ENCODE data around the gene GBX1. TPM values are rescaled to one million over a fixed set of nuclear protein-coding genes. Genes with fewer than 3 reads are reported as not detected.

The GBX1 gene
- total RNA-seq, 4 donors from 2014 or later: 2.4 TPM; not detected in 3

DNA sequence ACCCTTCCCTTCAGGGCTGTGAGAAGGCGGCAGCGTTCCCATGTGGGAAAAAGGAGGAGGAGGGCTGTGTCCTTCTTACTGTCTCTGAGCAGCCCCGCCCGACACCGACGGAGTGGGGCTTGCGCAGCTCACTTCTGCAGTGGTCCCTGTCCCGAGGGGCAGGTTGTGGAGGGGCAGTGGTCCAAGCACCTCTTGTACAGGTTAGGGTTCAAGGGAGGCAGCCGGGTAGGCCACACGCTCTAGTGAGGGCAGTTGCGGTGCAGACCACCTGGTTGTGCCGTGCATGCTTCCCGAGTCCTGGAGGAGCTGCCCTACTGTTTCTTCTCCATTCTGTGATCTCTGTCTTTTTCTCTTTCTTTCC is 48.5 kb downstream of the GBX1 start:
- 95 to 96% methylated on average over 13 of the region's 13 CpGs for WGBS, 2 donors
- intact Hi-C loops (cut with DNase I; ENCODE audit: low total_unique reads): loop anchor here (10.0 kb wide), 1 partner anchor 224 kb away; no protein-coding TSS in a partner anchor
- TF ChIP-seq, protein P1, sequence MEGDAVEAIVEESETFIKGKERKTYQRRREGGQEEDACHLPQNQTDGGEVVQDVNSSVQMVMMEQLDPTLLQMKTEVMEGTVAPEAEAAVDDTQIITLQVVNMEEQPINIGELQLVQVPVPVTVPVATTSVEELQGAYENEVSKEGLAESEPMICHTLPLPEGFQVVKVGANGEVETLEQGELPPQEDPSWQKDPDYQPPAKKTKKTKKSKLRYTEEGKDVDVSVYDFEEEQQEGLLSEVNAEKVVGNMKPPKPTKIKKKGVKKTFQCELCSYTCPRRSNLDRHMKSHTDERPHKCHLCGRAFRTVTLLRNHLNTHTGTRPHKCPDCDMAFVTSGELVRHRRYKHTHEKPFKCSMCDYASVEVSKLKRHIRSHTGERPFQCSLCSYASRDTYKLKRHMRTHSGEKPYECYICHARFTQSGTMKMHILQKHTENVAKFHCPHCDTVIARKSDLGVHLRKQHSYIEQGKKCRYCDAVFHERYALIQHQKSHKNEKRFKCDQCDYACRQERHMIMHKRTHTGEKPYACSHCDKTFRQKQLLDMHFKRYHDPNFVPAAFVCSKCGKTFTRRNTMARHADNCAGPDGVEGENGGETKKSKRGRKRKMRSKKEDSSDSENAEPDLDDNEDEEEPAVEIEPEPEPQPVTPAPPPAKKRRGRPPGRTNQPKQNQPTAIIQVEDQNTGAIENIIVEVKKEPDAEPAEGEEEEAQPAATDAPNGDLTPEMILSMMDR (IDR thresholded peaks at IDR 0.05): no peak
- TF ChIP-seq POLR2A (IDR thresholded peaks at IDR 0.05): no peak
- DNase-seq (ENCODE audit: low spot score in 2 of 2): no peak
- no peak overlapping the region for H3K4me3 ChIP-seq (ENCODE audit: low read depth, poor library complexity, severe bottlenecking)

DNA sequence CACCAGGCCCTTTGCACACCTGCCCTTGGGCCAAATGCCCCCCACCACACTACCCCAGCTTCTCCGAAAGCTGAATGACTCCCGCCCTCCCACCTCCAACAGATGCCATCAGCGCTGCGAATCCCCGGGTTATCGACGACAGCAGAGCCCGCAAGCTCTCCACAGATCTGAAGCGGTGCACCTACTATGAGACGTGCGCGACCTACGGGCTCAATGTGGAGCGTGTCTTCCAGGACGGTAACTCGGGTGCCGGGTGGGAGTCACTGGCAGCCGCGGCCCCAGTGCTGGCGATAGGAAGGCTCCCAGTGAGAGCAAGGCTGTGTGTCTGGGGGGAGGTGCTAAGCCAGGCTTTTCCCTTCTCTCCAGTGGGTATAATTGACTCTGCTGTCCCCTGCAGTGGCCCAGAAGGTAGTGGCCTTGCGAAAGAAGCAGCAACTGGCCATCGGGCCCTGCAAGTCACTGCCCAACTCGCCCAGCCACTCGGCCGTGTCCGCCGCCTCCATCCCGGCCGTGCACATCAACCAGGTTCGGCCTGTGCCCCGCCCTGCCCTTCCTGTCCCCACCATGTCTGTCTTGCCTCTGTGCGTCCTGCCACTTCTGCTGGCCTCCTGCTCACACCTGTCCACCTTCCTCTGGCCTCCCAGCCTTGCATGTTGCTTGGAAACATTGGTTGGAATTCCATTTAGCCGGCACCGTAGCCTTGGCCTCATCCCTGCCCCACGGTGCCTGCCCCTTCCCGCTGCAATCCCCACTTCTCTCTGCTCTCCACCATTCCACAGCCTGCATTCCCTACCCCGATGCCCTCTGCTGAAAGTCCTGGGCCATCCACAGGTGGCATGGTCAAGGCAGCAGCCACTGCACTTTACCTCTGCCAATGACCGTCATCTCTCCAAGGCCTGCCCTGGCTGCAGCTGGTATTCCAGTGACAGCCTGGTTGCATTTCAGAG is 49.1 kb downstream of the GBX1 start:
- no peak for DNase-seq (ENCODE audit: low spot score in 2 of 2)
- intact Hi-C loops (cut with DNase I; ENCODE audit: low total_unique reads): loop anchor here (10.0 kb wide), 1 partner anchor 224 kb away; no protein-coding TSS in a partner anchor
- WGBS, 2 donors: 92 to 94% methylated on average over 38 of the region's 38 CpGs
- TF ChIP-seq, protein P1 (IDR thresholded peaks at IDR 0.05): no peak
- TF ChIP-seq POLR2A (IDR thresholded peaks at IDR 0.05): no peak
- H3K4me3 ChIP-seq (ENCODE audit: low read depth, poor library complexity, severe bottlenecking): no peak overlapping the region

DNA sequence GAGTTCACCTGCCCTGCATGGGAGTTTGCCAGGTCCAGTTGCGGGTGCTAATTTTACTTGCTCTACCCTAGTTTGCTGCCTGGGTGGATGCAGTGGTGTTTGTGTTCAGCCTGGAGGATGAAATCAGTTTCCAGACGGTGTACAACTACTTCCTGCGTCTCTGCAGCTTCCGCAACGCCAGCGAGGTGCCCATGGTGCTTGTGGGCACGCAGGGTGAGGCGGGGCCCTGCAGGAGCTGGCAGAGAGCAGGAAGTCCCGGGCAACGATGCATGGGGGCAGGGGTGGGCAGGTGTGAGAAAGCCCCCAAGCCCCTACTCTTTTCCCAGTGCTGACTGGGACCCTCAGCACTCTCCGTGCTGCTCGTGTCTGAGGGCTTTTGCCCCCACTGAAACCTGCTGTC is 49.9 kb downstream of the GBX1 start:
- H3K4me3 ChIP-seq (ENCODE audit: low read depth, poor library complexity, severe bottlenecking): no peak overlapping the region
- no peak for DNase-seq (ENCODE audit: low spot score in 2 of 2)
- no peak for TF ChIP-seq POLR2A (IDR thresholded peaks at IDR 0.05)
- TF ChIP-seq, protein P1 (IDR thresholded peaks at IDR 0.05): no peak
- intact Hi-C loops (cut with DNase I; ENCODE audit: low total_unique reads): loop anchor here (10.0 kb wide), 1 partner anchor 223 kb away; no protein-coding TSS in a partner anchor
- 45 to 66% methylated on average over 11 to 12 of the region's 12 CpGs for WGBS, 2 donors

DNA sequence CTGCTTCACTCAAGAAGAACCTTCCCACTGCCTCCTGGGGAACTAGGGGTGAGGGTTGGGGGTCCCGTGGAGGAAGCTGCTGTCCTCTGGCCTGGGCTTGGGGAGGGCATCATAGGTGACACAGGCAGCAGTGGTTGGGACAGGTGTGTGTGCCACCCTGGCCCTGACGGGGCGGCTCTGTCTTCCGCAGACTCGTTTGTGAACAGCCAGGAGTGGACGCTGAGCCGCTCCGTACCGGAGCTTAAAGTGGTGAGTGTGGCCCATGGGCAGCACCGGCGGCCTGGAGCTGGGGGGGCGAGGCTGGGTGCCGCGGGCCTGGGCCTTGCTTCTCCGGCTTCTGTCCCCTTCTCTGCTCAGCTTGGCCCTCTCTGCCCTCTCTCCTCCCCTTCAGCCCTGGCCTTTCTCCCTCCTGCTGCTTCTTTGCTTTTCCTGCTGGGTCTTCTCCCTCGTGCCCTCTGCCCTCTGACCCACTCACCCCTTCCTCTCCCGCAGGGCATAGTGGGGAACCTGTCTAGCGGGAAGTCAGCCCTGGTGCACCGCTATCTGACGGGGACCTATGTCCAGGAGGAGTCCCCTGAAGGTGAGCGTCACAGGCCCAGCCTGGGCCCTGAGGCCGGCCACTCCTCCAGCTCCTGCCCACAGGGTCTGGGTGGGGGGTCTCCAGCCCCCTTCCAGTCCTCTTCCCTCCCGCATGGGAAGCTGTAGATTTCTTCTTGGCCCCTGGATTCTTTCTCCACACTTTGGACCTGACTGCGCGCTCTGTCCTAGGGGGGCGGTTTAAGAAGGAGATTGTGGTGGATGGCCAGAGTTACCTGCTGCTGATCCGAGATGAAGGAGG is 50.7 kb downstream of the GBX1 start:
- WGBS, 2 donors: 69 to 71% methylated on average over 25 to 27 of the region's 27 CpGs
- no peak for DNase-seq (ENCODE audit: low spot score in 2 of 2)
- TF ChIP-seq POLR2A (IDR thresholded peaks at IDR 0.05): no peak
- TF ChIP-seq, protein P1 (IDR thresholded peaks at IDR 0.05): no peak
- intact Hi-C loops (cut with DNase I; ENCODE audit: low total_unique reads): loop anchor here (10.0 kb wide), 1 partner anchor 222 kb away; no protein-coding TSS in a partner anchor
- no peak overlapping the region for H3K4me3 ChIP-seq (ENCODE audit: low read depth, poor library complexity, severe bottlenecking)

DNA sequence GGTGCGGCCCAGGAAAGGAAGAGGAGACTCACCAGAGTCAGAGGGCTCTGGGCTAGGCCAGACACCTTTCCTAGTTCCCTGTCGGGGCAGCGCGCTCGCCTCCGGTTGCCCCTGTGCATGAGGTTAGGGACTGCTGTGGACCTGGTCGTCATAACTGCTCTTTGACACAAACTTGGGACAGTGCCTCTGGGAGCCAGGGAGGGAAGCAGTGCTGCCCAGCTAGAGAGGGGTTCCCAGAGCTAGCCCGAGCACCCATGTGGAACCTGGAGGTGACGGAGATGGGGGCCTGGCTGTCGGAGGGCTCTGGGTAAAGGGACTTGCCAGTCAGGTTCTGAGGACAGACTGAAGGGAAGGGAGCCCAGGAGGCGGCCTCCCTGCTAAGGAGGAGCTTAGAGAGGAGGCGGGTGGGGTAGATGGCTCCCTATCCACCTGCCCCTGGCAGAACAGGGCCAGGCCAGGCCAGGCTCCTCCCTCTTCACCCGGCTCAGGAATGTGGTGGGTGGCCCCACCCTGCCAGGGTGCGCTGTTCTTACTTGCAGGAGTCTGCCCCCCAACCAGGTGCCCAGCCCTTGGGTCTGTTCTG is 51.6 kb downstream of the GBX1 start:
- peak; percentile 73 to 92 for DNase-seq (ENCODE audit: low spot score in 2 of 2)

More for the DNA sequence above, 51.6 kb downstream of the GBX1 start:
- peak overlapping the region; percentile 7 for H3K4me3 ChIP-seq (ENCODE audit: low read depth, poor library complexity, severe bottlenecking)
- WGBS, 2 donors: 49 to 63% methylated on average over 13 to 14 of the region's 14 CpGs
- TF ChIP-seq, protein P1 (IDR thresholded peaks at IDR 0.05): no peak
- TF ChIP-seq POLR2A (IDR thresholded peaks at IDR 0.05): no peak
- intact Hi-C loops (cut with DNase I; ENCODE audit: low total_unique reads): loop anchor here (10.0 kb wide), 1 partner anchor 221 kb away; no protein-coding TSS in a partner anchor
